CD1c-positive myeloid dendritic cell (primary cell): ENCODE results near the gene MRPS34.

Source experiments
- DNase-seq: peaks from one replicate; pipeline ENCODE4 v3.0.0-alpha.2; 2016; ENCODE audit errors: extremely low spot score

Gene MRPS34

GRCh38 chr16:1794908-1795666 is 22.2 kb upstream of the MRPS34 start:
- no peak for DNase-seq

GRCh38 chr16:1794221-1794871 is 21.4 kb upstream of the MRPS34 start:
- no peak for DNase-seq

- no peak for DNase-seq
Observed at GRCh38 chr16:1793578-1794220, 20.8 kb upstream of the MRPS34 start, which contains the start of gene IGFALS. TSS of gene IGFALS (minus strand) at chr16:1793705. CDS start at chr16:1793652, 53 bp downstream.

- DNase-seq, result no peak
Observed at GRCh38 chr16:1792836-1793577, 20.1 kb upstream of the MRPS34 start.

- DNase-seq, result no peak
Observed at GRCh38 chr16:1791943-1792812, 19.2 kb upstream of the MRPS34 start.

- DNase-seq, result no peak
Observed at GRCh38 chr16:1791256-1791942, 18.5 kb upstream of the MRPS34 start.

GRCh38 chr16:1790611-1791255 is 17.8 kb upstream of the MRPS34 start:
- DNase-seq, result no peak

- DNase-seq, result no peak
Observed at GRCh38 chr16:1790261-1790610, 17.3 kb upstream of the MRPS34 start.

GRCh38 chr16:1789643-1790045 is 16.7 kb upstream of the MRPS34 start:
- DNase-seq, result no peak

- no peak for DNase-seq
Observed at GRCh38 chr16:1788708-1789100, 15.8 kb upstream of the MRPS34 start.

GRCh38 chr16:1788095-1788707 is 15.3 kb upstream of the MRPS34 start:
- DNase-seq, result no peak

- DNase-seq, result no peak
Observed at GRCh38 chr16:1787322-1788094, 14.6 kb upstream of the MRPS34 start.

- DNase-seq, result no peak
Observed at GRCh38 chr16:1787056-1787321, 14.1 kb upstream of the MRPS34 start.

- no peak for DNase-seq
Observed at GRCh38 chr16:1786242-1787055, 13.5 kb upstream of the MRPS34 start.

GRCh38 chr16:1785846-1786170 is 12.9 kb upstream of the MRPS34 start:
- no peak for DNase-seq

GRCh38 chr16:1784977-1785845 is 12.3 kb upstream of the MRPS34 start:
- no peak for DNase-seq
